HepG2 (cell line): ENCODE results near the gene KIAA0825. TPM values are rescaled to one million over a fixed set of nuclear protein-coding genes. Genes with fewer than 3 reads are reported as not detected.

Experiments used
- ATAC-seq: fragments of 200-7000 bp; cut with Tn5 transposase; 3 replicates; pipeline ENCODE4 v1.9.1; 2020; ENCODE audit warnings: mild to moderate bottlenecking, moderate library complexity
- BruUV-seq: library from RNA; stranded (reverse); fragments of 400-500 nt; replicated peaks from 2 replicates; lab custom pipeline; 2021; lab: Mats Ljungman, UMichigan
- CTCF ChIA-PET: fragments of 300-600 bp; formaldehyde crosslinking; extraction: SDS; loops from one replicate; lab custom pipeline; 2021; ENCODE audit warnings: low total read pairs, inconsistent platforms, low intra/inter-chr PET ratio; lab: Yijun Ruan, JAX
- POLR2A ChIA-PET: fragments of 350-600 bp; sonication (Branson Sonifier 250); formaldehyde crosslinking; loops from one replicate; lab custom pipeline; 2020; ENCODE audit warnings: antibody characterized with exemption, inconsistent platforms; lab: Yijun Ruan, JAX
- DNase-seq: peaks from one replicate; pipeline ENCODE4 v3.0.0-alpha.2; 2015; ENCODE audit warnings: low spot score
- FAIRE-seq: peaks from 3 replicates; lab custom pipeline; 2011; peaks lifted over from hg19 to GRCh38; lab: Jason Lieb, UNC
- H2AFZ ChIP-seq: one replicate; pipeline ENCODE4 v1.6.1; 2011; ENCODE audit warnings: low read length, inconsistent platforms
- H3K27ac ChIP-seq: fragments of 300-600 bp; 3 replicates; pipeline ENCODE4 v1.8.0; 2011; ENCODE audit warnings: mixed run types, mild to moderate bottlenecking, mixed read lengths, low read length, inconsistent platforms; ENCODE audit not compliant: insufficient read depth; ENCODE audit errors: extremely low read length
- H3K27me3 ChIP-seq, 2 experiments: fragments of 200-600 bp in 1 of 2; 2 replicates in 1 of 2; 3 replicates in 1 of 2; pipeline versions ENCODE4 v1.6.0 to v1.8.0; 2011; ENCODE audit warnings: low read length in 2 of 2, mild to moderate bottlenecking in 2 of 2, moderate library complexity in 2 of 2, inconsistent platforms in 1 of 2; ENCODE audit not compliant: insufficient read depth in 2 of 2, control insufficient read depth in 1 of 2
- H3K36me3 ChIP-seq, 2 experiments: fragments of 200-600 bp in 1 of 2; replicated peaks in 1 of 2; 2 replicates in 1 of 2; 3 replicates in 1 of 2; pipeline versions ENCODE4 v1.5.1 to v1.8.0; 2011; ENCODE audit warnings: low read length in 2 of 2, inconsistent platforms in 1 of 2; ENCODE audit not compliant: insufficient read depth in 2 of 2, control insufficient read depth in 1 of 2
- H3K4me1 ChIP-seq: 2 replicates; pipeline ENCODE4 v1.5.1; 2012; ENCODE audit warnings: low read length, inconsistent platforms; ENCODE audit not compliant: insufficient read depth
- H3K4me2 ChIP-seq: 2 replicates; pipeline ENCODE4 v1.6.0; 2011; ENCODE audit warnings: low read depth, low read length, inconsistent platforms
- H3K4me3 ChIP-seq, 3 experiments: fragments of 200-600 bp in 1 of 3; sonication (generic), shearing (Covaris generic) in 1 of 3; replicated peaks in 1 of 3; 2 replicates each; pipeline ENCODE4 v1.5.1; 2011 to 2016; ENCODE audit warnings: low read length in 3 of 3, inconsistent platforms in 2 of 3, low read depth in 2 of 3, mild to moderate bottlenecking in 2 of 3, control low read depth in 1 of 3, mixed read lengths in 1 of 3; ENCODE audit not compliant: insufficient read depth in 1 of 3
- H3K79me2 ChIP-seq: one replicate; pipeline ENCODE4 v1.6.1; 2011; ENCODE audit warnings: low read length, inconsistent platforms; ENCODE audit not compliant: insufficient read depth
- H3K9ac ChIP-seq: 2 replicates; pipeline ENCODE4 v1.6.0; 2011; ENCODE audit warnings: mild to moderate bottlenecking, low read depth, low read length, inconsistent platforms; ENCODE audit not compliant: insufficient read depth
- H3K9me3 ChIP-seq: 2 replicates; pipeline ENCODE4 v1.5.1; 2012; ENCODE audit warnings: mild to moderate bottlenecking, low read length
- H4K20me1 ChIP-seq: 2 replicates; pipeline ENCODE4 v1.6.0; 2011; ENCODE audit warnings: inconsistent platforms, mild to moderate bottlenecking, low read length, moderate library complexity; ENCODE audit not compliant: insufficient read depth
- BRD4 ChIP-seq: sonication (generic); formaldehyde crosslinking; IDR thresholded peaks from 2 replicates; pipeline ENCODE4 v1.4.0; 2020; ENCODE audit warnings: missing genetic modification reagents
- ELF1 ChIP-seq: sonication (generic); formaldehyde crosslinking; IDR thresholded peaks from 2 replicates; pipeline ENCODE4 v1.4.0; 2020; ENCODE audit warnings: missing genetic modification reagents
- GLI4 ChIP-seq: sonication (generic); formaldehyde crosslinking; IDR thresholded peaks from 2 replicates; pipeline ENCODE4 v1.5.1; 2020; ENCODE audit warnings: missing genetic modification reagents, mild to moderate bottlenecking, moderate library complexity, borderline replicate concordance
- JDP2 ChIP-seq: sonication (generic); formaldehyde crosslinking; IDR thresholded peaks from 2 replicates; pipeline ENCODE4 v1.8.1; 2022; ENCODE audit warnings: missing genetic modification reagents, borderline replicate concordance
- KDM1A ChIP-seq: IDR thresholded peaks from 2 replicates; pipeline ENCODE4 v1.6.1; 2016; ENCODE audit warnings: missing compliant biosample characterization
- MEIS1 ChIP-seq: sonication (generic); formaldehyde crosslinking; IDR thresholded peaks from 2 replicates; pipeline ENCODE4 v1.9.0; 2021; ENCODE audit warnings: mild to moderate bottlenecking, missing genetic modification reagents, moderate library complexity, borderline replicate concordance
- ZHX2 ChIP-seq, 2 experiments: sonication (generic) in 1 of 2; formaldehyde crosslinking in 1 of 2; IDR thresholded peaks; 2 replicates each; pipeline versions ENCODE4 v1.6.1 to v1.9.0; 2014 to 2022; ENCODE audit warnings: antibody characterized with exemption in 1 of 2, borderline replicate concordance in 1 of 2, inconsistent platforms in 1 of 2, low read depth in 1 of 2, missing genetic modification reagents in 1 of 2
- ZNF296 ChIP-seq: sonication (generic); formaldehyde crosslinking; conservative IDR thresholded peaks from 2 replicates; pipeline ENCODE4 v1.5.0; 2020; ENCODE audit warnings: mild to moderate bottlenecking, missing genetic modification reagents
- ZNF496 ChIP-seq: sonication (generic); formaldehyde crosslinking; IDR thresholded peaks from 2 replicates; pipeline ENCODE4 v1.8.1; 2023; ENCODE audit warnings: mild to moderate bottlenecking, moderate library complexity, missing genetic modification reagents; ENCODE audit not compliant: insufficient replicate concordance
- ZSCAN20 ChIP-seq: sonication (generic); formaldehyde crosslinking; IDR thresholded peaks from 2 replicates; pipeline ENCODE4 v1.4.0; 2020; ENCODE audit warnings: missing genetic modification reagents, mild to moderate bottlenecking, borderline replicate concordance
- ZSCAN9 ChIP-seq: IDR thresholded peaks from 2 replicates; pipeline ENCODE4 v1.6.1; 2016; ENCODE audit warnings: borderline replicate concordance
- WGBS: methylation state at CpG from one replicate; pipeline ENCODE4 v1.1.6; 2017; ENCODE audit warnings: low lambda C conversion rate; 5-methylcytosine and 5-hydroxymethylcytosine counted together
- in situ Hi-C: cut with HindIII; loops from 2 replicates; pipeline ENCODE4 v1.10.0; 2017; ENCODE audit warnings: low pct_unique_long_range_greater_than_20kb; ENCODE audit not compliant: extremely low pct_ligation_motif_present
- intact Hi-C: fragments of 100-400 bp; cut with micrococcal nuclease; formaldehyde crosslinking; loops from one replicate; pipeline ENCODE4 v1.10.0; 2022; ENCODE audit not compliant: unreplicated experiment
- polyA plus RNA-seq, 8 experiments: library from polyadenylated mRNA; depleted of rRNA in 3 of 8; stranded (reverse) in 7 of 8; unstranded in 1 of 8; fragments of >200 nt; fragmentation: Illumina TruSeq in 4 of 8; extraction: Trizol in 4 of 8; gene quantifications; 2 replicates each; pipeline versions ENCODE4 v1.2.1 to v1.2.3, GENCODE V29; 2011 to 2016; ENCODE audit warnings: low read depth in 4 of 8, missing spikeins in 1 of 8, mixed read lengths in 1 of 8; ENCODE audit not compliant: insufficient read depth in 1 of 8
- total RNA-seq, 5 experiments: library from RNA; depleted of rRNA; stranded (reverse); fragments of >200 nt; fragmentation: Illumina TruSeq; extraction: Trizol; gene quantifications; 2 replicates each; pipeline ENCODE4 v1.2.3, GENCODE V29; 2016; ENCODE audit warnings: low read depth in 1 of 5

The KIAA0825 gene
- total and polyA plus RNA-seq, 2 of the 13 experiments (the other 11 are each of a cell fraction or from before 2014, with no cell fraction given): 0.05 to 0.51 TPM

- no peak for TF ChIP-seq ZHX2 (IDR thresholded peaks at IDR 0.05; ENCODE audit: low read depth)
- no peak for TF ChIP-seq ZHX2 (CRISPR knock-in tag; IDR thresholded peaks at IDR 0.05; ENCODE audit: borderline replicate concordance)
- TF ChIP-seq BRD4 (CRISPR knock-in tag): no peak
- TF ChIP-seq KDM1A (CRISPR knock-in tag): no peak
- TF ChIP-seq, all 625 proteins: peak for 0
Measured at GRCh38 chr5:94140300-94140699, 478.1 kb downstream of the KIAA0825 start (continued).

- intact Hi-C loops: no loop called here
- ChIA-PET POLR2A (no interaction called here), CTCF (no interaction called here)
- no peak for ATAC-seq
- H3K4me2 ChIP-seq: no peak overlapping the region
- no peaks in the 10 kb centered on the region for H3K36me3 ChIP-seq
- no peak overlapping the region for H3K9ac ChIP-seq
- WGBS: 100% methylated on average over 1 of the region's 1 CpG
- H3K27ac ChIP-seq: no peak overlapping the region
- BruUV-seq: no TSS peak
- H4K20me1 ChIP-seq: no peaks in the 10 kb centered on the region
- H3K4me3 ChIP-seq: no peak overlapping the region
- DNase-seq: no peak
- in situ Hi-C loops: no loop called here
- H3K27me3 ChIP-seq: no peaks in the 10 kb centered on the region
- no peaks in the 10 kb centered on the region for H3K4me1 ChIP-seq
- no peaks in the 10 kb centered on the region for H3K79me2 ChIP-seq
- FAIRE-seq: no peak
- H2AFZ ChIP-seq: no peak overlapping the region
- H3K9me3 ChIP-seq: no peaks in the 10 kb centered on the region
- no peak for TF ChIP-seq ZNF496 (CRISPR knock-in tag)
- no peak for TF ChIP-seq ZHX2 (IDR thresholded peaks at IDR 0.05; ENCODE audit: low read depth)
- no peak for TF ChIP-seq ZHX2 (CRISPR knock-in tag; IDR thresholded peaks at IDR 0.05; ENCODE audit: borderline replicate concordance)
- no peak for TF ChIP-seq ZNF296 (CRISPR knock-in tag)
- TF ChIP-seq ELF1 (CRISPR knock-in tag): no peak
- no peak for TF ChIP-seq ZSCAN9 (CRISPR knock-in tag)
- TF ChIP-seq ZSCAN20 (CRISPR knock-in tag): no peak
- TF ChIP-seq MEIS1 (CRISPR knock-in tag): no peak
- TF ChIP-seq GLI4 (CRISPR knock-in tag): no peak
- TF ChIP-seq JDP2: no peak
Measured at GRCh38 chr5:94130077-94130476, 488.3 kb downstream of the KIAA0825 start.
